ENCODE data around the gene MRPS12. TPM values are rescaled to one million over a fixed set of nuclear protein-coding genes. Genes with fewer than 3 reads are reported as not detected.
"Not testable (repeated sequence)": the region's sequence is repeated elsewhere in the genome, so short reads cannot be mapped to it uniquely, and the experiment has no call there.

MRPS12 gene
- total RNA-seq, 1 donor from 2014 or later: 67.9 TPM

GRCh38 chr19:38928391-38929001, 2.2 kb upstream of the MRPS12 start:
- intact Hi-C loops (cut with DNase I): no loop called here
- DNase-seq (ENCODE audit: missing footprints): no peak
- ATAC-seq: no peak

- peak; percentile 90 for ATAC-seq
- DNase-seq (ENCODE audit: missing footprints): peak; percentile 96
- intact Hi-C loops (cut with DNase I): loop anchor here (1.0 to 5.0 kb wide), 4 partner anchors 31 to 527 kb away; partner anchors contain the start of genes FAM98C, NFKBIB and SIRT2
Measured at GRCh38 chr19:38929929-38930775, 592 bp upstream of the MRPS12 start, which contains the start of gene SARS2. Gene SARS2 (minus strand): TSS chr19:38930763. CDS start chr19:38930736, 27 bp downstream.

GRCh38 chr19:38931521-38931793, 713 bp downstream of the MRPS12 start:
- intact Hi-C loops (cut with DNase I): loop anchor here (2.0 to 5.0 kb wide), 3 partner anchors 33 to 529 kb away; partner anchors contain the start of genes FAM98C, NFKBIB and SIRT2
- ATAC-seq: no peak
- no peak for DNase-seq (ENCODE audit: missing footprints)

- DNase-seq (ENCODE audit: missing footprints) (peak; percentile 62), ATAC-seq (no peak)
- intact Hi-C loops (cut with DNase I): loop anchor here (5.0 kb wide), 1 partner anchor 300 kb away; no protein-coding TSS in a partner anchor
Measured at GRCh38 chr19:38932425-38933179, 1.9 kb downstream of the MRPS12 start.

- DNase-seq (ENCODE audit: missing footprints) (no peak), ATAC-seq (no peak)
- intact Hi-C loops (cut with DNase I): loop anchor here (5.0 kb wide), 1 partner anchor 301 kb away; no protein-coding TSS in a partner anchor
Measured at GRCh38 chr19:38933544-38933943, 2.8 kb downstream of the MRPS12 start.

- intact Hi-C loops (cut with DNase I): no loop called here
- no peak for ATAC-seq
- DNase-seq (ENCODE audit: missing footprints): no peak
Measured at GRCh38 chr19:38939957-38940356, 9.2 kb downstream of the MRPS12 start.

- DNase-seq (ENCODE audit: missing footprints); intact Hi-C loops (cut with DNase I); ATAC-seq: not testable (repeated sequence)
Measured at GRCh38 chr19:38941466-38941865, 10.7 kb downstream of the MRPS12 start.

GRCh38 chr19:38941979-38942378, 11.2 kb downstream of the MRPS12 start:
- intact Hi-C loops (cut with DNase I): no loop called here
- DNase-seq (ENCODE audit: missing footprints) (no peak), ATAC-seq (no peak)

GRCh38 chr19:38942471-38943181, 11.9 kb downstream of the MRPS12 start:
- ATAC-seq (no peak), DNase-seq (ENCODE audit: missing footprints) (no peak)
- intact Hi-C loops (cut with DNase I): no loop called here

GRCh38 chr19:38944981-38945506, 14.3 kb downstream of the MRPS12 start:
- intact Hi-C loops (cut with DNase I): no loop called here
- no peak for ATAC-seq

GRCh38 chr19:38945562-38946228, 15.0 kb downstream of the MRPS12 start:
- intact Hi-C loops (cut with DNase I): no loop called here
- ATAC-seq (no peak), DNase-seq (ENCODE audit: missing footprints) (no peak)

More at GRCh38 chr19:38944981-38945506, 14.3 kb downstream of the MRPS12 start:
- DNase-seq (ENCODE audit: missing footprints): no peak

- ATAC-seq: no peak
- intact Hi-C loops (cut with DNase I): no loop called here
Measured at GRCh38 chr19:38946229-38947010, 15.7 kb downstream of the MRPS12 start.

GRCh38 chr19:38949580-38950367, 19.0 kb downstream of the MRPS12 start:
- intact Hi-C loops (cut with DNase I): no loop called here
- DNase-seq (ENCODE audit: missing footprints) (peak; percentile 89), ATAC-seq (peak; percentile 94)

More at GRCh38 chr19:38946229-38947010, 15.7 kb downstream of the MRPS12 start:
- DNase-seq (ENCODE audit: missing footprints): peak; percentile 51

GRCh38 chr19:38951187-38951586, 20.4 kb downstream of the MRPS12 start:
- DNase-seq (ENCODE audit: missing footprints) (no peak), ATAC-seq (no peak)
- intact Hi-C loops (cut with DNase I): no loop called here

- DNase-seq (ENCODE audit: missing footprints): no peak
- intact Hi-C loops (cut with DNase I): no loop called here
Measured at GRCh38 chr19:38952395-38953165, 21.8 kb downstream of the MRPS12 start.

GRCh38 chr19:38953677-38954076, 22.9 kb downstream of the MRPS12 start:
- intact Hi-C loops (cut with DNase I): no loop called here
- no peak for ATAC-seq
- DNase-seq (ENCODE audit: missing footprints): no peak

More at GRCh38 chr19:38952395-38953165, 21.8 kb downstream of the MRPS12 start:
- no peak for ATAC-seq
